RKO (cell line): ENCODE measurements around the gene CNBD2.
A peak's percentile ranks its signal among the peaks of the same experiment; 100 is the strongest.
"Not testable (repeated sequence)": the region's sequence is repeated elsewhere in the genome, so short reads cannot be mapped to it uniquely, and the experiment has no call there.

Experiments
- DNase-seq: peaks from one replicate; pipeline ENCODE4 v3.0.0-alpha.2; 2016; ENCODE audit warnings: low spot score

CNBD2 gene

DNA sequence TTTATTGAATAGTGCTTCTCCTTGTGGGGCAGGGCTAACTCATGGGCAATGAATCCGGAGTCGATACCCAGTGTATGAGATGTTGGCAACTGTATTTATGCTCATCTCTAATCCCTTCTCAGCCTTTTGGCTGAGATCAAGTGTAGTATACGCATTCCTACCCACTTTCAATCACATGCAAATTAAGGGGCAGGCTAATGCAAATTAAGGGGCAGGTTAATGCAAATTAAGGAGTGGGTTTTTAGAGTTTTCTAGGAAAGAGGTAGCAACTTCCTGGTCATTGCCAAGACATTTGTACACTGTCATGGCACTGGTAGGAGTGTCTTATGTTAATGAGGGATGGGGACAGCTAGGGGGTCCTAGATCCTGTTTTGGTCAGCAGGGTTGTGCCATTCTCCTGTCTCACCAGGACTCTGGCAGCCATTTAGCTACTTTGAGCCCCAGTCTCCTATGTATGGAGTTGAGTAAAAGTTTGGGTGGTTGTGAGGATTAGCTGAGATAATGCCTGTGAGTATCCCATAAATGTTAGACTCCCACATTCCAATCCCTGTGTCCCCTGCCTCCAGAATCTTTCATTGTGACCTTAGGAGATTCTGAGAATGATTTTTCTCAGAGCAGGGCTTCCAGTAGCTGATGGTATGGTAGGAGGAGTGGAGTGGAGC lies at the start of gene CNBD2:
Gene CNBD2, plus strand, starts transcription at position 612 of the 662 bp plus-strand sequence. CDS start 173 bp downstream, outside the sequence.
- DNase-seq, result no peak

DNA sequence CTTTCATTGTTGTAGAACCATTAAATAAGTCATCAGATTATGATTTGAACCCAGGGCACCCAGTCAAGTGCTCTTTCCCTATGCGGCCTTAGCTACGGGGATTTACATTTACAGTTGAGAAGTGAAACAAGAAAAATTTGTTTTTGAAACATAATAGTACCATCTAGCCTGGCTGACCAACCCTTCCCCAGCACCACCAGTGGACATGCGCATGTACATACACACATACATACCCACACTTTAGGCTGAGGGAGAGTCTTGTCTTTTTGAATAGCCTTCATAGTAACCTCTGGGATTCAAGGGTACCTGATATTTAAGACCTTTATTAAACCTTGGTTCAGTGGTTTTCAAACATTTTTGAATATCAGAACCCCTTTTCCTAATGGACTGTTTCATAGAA lies 47.9 kb upstream of the CNBD2 start:
- DNase-seq, result no peak

DNA sequence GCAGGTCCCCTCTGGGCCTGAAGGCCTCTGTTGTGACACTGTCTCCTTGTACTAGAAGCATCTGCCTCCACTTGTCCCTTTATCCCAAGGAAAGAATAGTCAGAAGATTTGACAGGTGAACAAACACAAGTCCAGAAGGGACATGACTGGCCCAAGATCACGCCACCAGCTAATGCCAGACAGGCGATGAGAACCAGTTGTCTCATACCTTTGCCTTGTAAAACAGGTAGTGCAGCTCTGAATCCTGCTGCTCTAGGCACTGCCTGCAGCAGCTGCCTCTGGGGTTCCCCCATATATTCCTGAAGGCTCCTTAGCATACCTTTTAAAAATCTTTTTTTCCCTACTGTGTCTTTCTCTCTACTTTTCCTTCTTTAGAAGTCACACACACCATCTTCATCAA lies 39.1 kb upstream of the CNBD2 start:
- DNase-seq, result no peak

GRCh38 chr20:35934050-35934449 lies 34.3 kb upstream of the CNBD2 start:
- DNase-seq, result no peak

GRCh38 chr20:35939264-35939663 lies 29.1 kb upstream of the CNBD2 start:
- no peak for DNase-seq

GRCh38 chr20:35941620-35942019 lies 26.8 kb upstream of the CNBD2 start:
- no peak for DNase-seq

- DNase-seq, result no peak
Measured at GRCh38 chr20:35942243-35942642, 26.1 kb upstream of the CNBD2 start.

GRCh38 chr20:35947489-35947888 lies 20.9 kb upstream of the CNBD2 start:
- DNase-seq, result peak; percentile 41

GRCh38 chr20:35947907-35948306 lies 20.5 kb upstream of the CNBD2 start:
- no peak for DNase-seq

- no peak for DNase-seq
Measured at GRCh38 chr20:35950093-35950492, 18.3 kb upstream of the CNBD2 start.

DNA sequence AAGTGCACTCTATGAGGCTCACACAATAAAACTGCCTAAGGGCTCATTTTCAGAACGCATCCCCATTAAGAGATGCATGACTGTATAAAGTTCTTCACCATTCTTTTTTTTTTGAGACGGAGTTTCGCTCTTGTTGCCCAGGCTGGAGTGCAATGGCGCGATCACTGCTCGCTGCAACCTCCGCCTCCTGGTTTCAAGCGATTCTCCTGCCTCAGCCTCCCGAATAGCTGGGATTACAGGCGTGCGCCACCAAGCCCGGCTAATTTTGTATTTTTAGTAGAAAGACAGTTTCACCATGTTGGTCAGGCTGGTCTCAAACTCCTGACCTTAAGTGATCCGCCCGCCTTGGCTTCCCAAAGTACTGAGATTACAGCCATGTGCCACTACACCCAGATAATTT lies 16.3 kb upstream of the CNBD2 start:
- not testable (repeated sequence) for DNase-seq

- peak; percentile 83 for DNase-seq
Measured at GRCh38 chr20:35952480-35953386, 15.7 kb upstream of the CNBD2 start.

DNA sequence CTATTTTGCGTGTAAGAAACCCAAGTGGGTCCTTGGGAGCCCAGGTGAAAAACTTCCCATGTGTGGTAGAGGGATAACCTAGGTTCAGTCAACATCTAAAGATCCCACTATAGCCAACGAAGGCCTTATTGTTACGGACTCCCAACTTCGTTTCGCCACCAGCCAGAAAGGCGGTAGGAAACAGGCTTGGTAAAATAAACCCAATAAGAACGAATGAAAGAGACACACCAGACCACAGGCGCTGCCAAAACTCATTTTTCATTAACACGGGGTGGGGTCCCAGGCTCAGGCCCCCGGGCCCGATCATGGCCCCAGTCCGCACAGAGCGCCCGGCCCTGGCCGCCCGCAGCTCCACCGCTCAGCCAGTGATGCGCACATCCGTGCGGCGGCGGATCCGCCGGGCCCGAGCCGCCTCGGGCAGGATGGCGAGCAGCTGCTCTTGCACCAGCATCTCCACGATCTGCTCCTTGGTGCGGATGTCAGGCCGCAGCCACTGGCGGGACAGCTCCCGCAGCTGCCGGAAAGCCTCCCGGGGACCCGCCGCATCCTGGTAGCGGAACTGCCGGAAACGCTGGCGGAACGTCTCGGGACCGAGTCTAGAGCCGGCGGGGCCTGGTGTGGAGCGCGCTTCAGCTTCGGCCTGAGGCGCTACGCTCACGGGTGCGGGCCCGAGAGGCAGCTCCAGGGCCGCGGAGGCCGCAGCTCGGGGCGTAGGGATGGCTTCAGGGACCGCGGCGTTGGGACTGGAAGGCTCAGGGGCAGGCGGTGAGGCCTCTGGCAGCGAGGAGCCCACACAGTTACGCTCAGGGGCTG lies 14.8 kb upstream of the CNBD2 start:
- DNase-seq, result peak; percentile 59

DNA sequence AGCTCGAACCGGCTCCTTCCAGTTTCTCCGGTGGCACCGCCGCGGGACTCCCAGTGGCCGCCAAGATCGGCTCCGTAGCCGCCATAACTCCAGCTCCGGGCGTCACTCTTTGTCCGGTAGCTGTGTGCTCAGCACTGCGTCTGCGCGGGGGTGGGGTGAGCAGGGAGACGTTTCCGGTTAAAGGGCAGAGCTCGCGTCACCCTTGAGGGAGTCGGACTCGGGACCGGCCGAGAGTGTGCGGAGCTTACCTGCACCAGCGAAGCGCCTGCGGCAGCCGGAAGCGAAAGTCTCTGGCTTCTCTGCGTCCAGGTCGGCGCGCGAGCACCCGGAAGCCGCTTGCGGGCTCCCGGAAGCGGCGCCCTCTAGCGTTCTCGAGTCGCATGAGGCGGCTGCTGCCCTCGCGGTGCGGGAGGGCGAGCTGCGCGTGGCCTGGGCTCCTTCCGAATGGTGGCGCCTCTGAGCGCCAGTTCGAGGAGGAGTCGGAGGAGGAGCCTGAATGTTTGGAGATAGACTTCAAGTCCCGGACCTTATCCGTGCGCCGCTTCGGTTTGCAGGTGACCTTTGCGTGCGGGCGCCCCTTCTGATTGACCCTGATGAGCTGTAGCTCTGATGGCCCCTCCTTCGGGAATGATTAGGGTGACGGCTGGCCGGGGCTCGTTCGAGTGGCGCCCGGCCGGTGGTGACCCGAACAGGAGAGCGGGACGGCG lies 14.0 kb upstream of the CNBD2 start, which contains the start of gene SCAND1:
Gene SCAND1, minus strand, starts transcription at position 303 of the 707 bp plus-strand sequence. Its CDS starts 218 bp downstream, at position 85.
- DNase-seq, result peak; percentile 99

DNA sequence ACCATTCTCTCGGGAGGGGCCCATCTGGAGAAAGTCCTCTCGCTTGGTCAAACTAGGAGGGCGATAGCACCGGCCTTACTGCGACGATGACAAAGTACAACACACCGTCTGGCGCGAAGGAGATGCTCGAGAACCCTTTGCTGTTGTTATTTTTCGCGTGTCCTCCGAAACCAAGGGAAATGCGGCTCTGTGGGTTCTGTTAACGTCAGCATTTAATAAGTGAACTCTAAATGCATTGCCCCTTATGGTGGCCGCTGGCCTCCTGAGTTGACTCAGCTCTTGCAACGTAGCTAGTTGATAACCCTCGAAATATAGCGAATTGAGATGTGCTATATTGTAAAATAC lies 13.5 kb upstream of the CNBD2 start:
- peak; percentile 80 for DNase-seq

GRCh38 chr20:35956616-35957015 lies 11.8 kb upstream of the CNBD2 start:
- no peak for DNase-seq

GRCh38 chr20:35959291-35959690 lies 9.1 kb upstream of the CNBD2 start:
- not testable (repeated sequence) for DNase-seq

GRCh38 chr20:35963878-35964277 lies 4.5 kb upstream of the CNBD2 start:
- DNase-seq, result no peak

- DNase-seq, result no peak
Measured at GRCh38 chr20:35968930-35969329, 540 bp downstream of the CNBD2 start.

DNA sequence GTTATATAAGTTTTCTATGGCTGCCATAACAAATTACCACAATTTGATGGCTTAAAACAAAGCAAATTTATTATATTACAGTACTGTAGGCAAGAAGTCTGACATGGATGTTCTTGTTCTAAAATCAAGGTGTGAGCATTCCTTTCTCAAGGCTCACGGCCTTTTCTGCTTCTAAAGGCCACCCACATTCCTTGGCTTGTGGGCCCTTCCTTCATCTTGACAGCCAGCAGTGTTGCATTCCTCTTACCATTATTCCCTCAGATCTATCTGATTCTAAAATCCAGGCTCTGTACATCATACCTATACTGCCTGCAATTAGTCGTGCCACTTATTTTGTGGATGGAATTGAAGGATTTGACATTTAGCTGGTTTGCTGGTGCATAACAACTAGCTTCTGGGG lies 3.6 kb downstream of the CNBD2 start:
- DNase-seq, result no peak

- no peak for DNase-seq
Measured at GRCh38 chr20:35972462-35972861, 4.1 kb downstream of the CNBD2 start.

DNA sequence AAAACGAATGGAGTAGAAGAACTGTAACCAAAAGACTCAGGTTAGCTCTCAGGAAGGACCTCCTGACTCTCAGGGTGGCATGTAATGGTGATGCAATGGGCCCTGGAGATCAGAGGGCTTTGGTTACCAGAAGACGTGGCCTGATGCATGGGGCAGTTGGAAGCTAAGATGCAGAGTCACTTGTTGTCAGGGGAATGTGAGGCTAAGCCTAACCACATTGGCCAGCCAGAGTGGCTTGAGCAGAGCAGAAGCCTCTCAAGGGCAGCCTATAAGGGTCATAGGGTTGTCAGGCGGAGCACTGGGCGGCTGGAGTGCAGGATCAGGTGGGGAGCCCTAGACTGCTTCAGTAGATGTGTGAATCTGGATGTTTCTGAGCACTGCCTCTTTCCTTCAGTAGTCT lies 5.9 kb downstream of the CNBD2 start:
- DNase-seq, result no peak
